ENCODE results near the gene CCDC57. TPM values are rescaled to one million over a fixed set of nuclear protein-coding genes. Genes with fewer than 3 reads are reported as not detected.

The CCDC57 gene
- total and polyA plus RNA-seq, 3 experiments from 2014 or later: 39.2 to 77.6 (median 69.8) TPM

- Histone ChIP-seq H3K4me1 (ENCODE audit: insufficient read depth, low read length) (no peaks in the 10 kb centered on the region), H3K27me3 (ENCODE audit: insufficient read depth, low read length, poor library complexity, severe bottlenecking) (no peaks in the 10 kb centered on the region), H3K27ac (ENCODE audit: low read depth, low read length) (no peak overlapping the region), H3K36me3 (ENCODE audit: insufficient read depth, low read length) (no peaks in the 10 kb centered on the region), H3K9me3 (ENCODE audit: low read length) (no peaks in the 10 kb centered on the region), H3K4me3 (ENCODE audit: low read length) (no peak overlapping the region)
- H3K4me1 Mint-ChIP-seq: no peaks in the 10 kb centered on the region
- no peaks in the 10 kb centered on the region for H3K27me3 Mint-ChIP-seq
- H3K4me3 Mint-ChIP-seq: no peak overlapping the region
- POLR2A ChIA-PET: no interaction called here
- H3K27ac Mint-ChIP-seq: no peak overlapping the region
- H3K36me3 Mint-ChIP-seq: peaks cover 0 to 3% (median 2%) of the 10 kb centered on the region in 3 donors
- no peak for DNase-seq
- H3K9me3 Mint-ChIP-seq: no peaks in the 10 kb centered on the region
- CTCF ChIA-PET: no interaction called here
These were observed 139.2 kb downstream of the CCDC57 start for GRCh38 chr17:82073446-82073845.

- Histone ChIP-seq H3K27ac (ENCODE audit: low read depth, low read length) (no peak overlapping the region), H3K9me3 (ENCODE audit: low read length) (no peaks in the 10 kb centered on the region), H3K4me3 (ENCODE audit: low read length) (no peak overlapping the region), H3K27me3 (ENCODE audit: insufficient read depth, low read length, poor library complexity, severe bottlenecking) (no peaks in the 10 kb centered on the region), H3K36me3 (ENCODE audit: insufficient read depth, low read length) (no peaks in the 10 kb centered on the region), H3K4me1 (ENCODE audit: insufficient read depth, low read length) (no peaks in the 10 kb centered on the region)
- H3K36me3 Mint-ChIP-seq: no peaks in the 10 kb centered on the region
- no peaks in the 10 kb centered on the region for H3K4me1 Mint-ChIP-seq
- no peaks in the 10 kb centered on the region for H3K9me3 Mint-ChIP-seq
- ChIA-PET POLR2A (no interaction called here), CTCF (no interaction called here)
- H3K27me3 Mint-ChIP-seq: no peaks in the 10 kb centered on the region
- H3K27ac Mint-ChIP-seq: peak overlapping the region in 1 of 8 donors; percentile 30
- H3K4me3 Mint-ChIP-seq: peak overlapping the region in 1 of 7 donors; percentile 30
- DNase-seq: no peak
These were observed 139.8 kb downstream of the CCDC57 start for GRCh38 chr17:82072827-82073226.

GRCh38 chr17:82070611-82071010, 142.0 kb downstream of the CCDC57 start:
- no peak for DNase-seq

GRCh38 chr17:82065638-82066303, 146.9 kb downstream of the CCDC57 start, which contains the start of gene DUS1L:
Gene DUS1L, minus strand, starts transcription at chr17:82065804. Its CDS starts 745 bp downstream, at chr17:82065059.
- peak; percentile 54 to 75 (median 58) for DNase-seq
- POLR2A ChIA-PET: interaction anchor here (1.0 to 1.4 kb wide), 5 partner anchors 11 to 227 kb away, joined by 3 to 4 read pairs (median 3); partner anchors contain the start of genes DCXR, GPS1 and RFNG
- H3K9me3 Mint-ChIP-seq: no peaks in the 10 kb centered on the region
- Histone ChIP-seq H3K4me3 (ENCODE audit: low read length) (peak within 1 kb of the TSS; percentile 64), H3K4me1 (ENCODE audit: insufficient read depth, low read length) (peaks cover 27% of the 10 kb centered on the region), H3K27me3 (ENCODE audit: insufficient read depth, low read length, poor library complexity, severe bottlenecking) (no peaks in the 10 kb centered on the region), H3K9me3 (ENCODE audit: low read length) (no peaks in the 10 kb centered on the region), H3K27ac (ENCODE audit: low read depth, low read length) (peak within 1 kb of the TSS; percentile 67), H3K36me3 (ENCODE audit: insufficient read depth, low read length) (no peaks in the 10 kb centered on the region)
- H3K4me1 Mint-ChIP-seq: peaks cover 8 to 19% (median 11%) of the 10 kb centered on the region in 3 donors
- peaks cover 0 to 24% (median 0%) of the 10 kb centered on the region in 3 donors for H3K36me3 Mint-ChIP-seq
- peak within 1 kb of the TSS; percentile 72 to 92 (median 83) for H3K4me3 Mint-ChIP-seq
- CTCF ChIA-PET: interaction anchor here (0.9 to 1.5 kb wide), 4 partner anchors 26 to 60 kb away, joined by 3 to 7 read pairs (median 4); partner anchors contain the start of gene DCXR
- H3K27ac Mint-ChIP-seq: peak within 1 kb of the TSS; percentile 78 to 93 (median 90)
- H3K27me3 Mint-ChIP-seq: no peaks in the 10 kb centered on the region

More at GRCh38 chr17:82070611-82071010, 142.0 kb downstream of the CCDC57 start:
- H3K4me1 ChIP-seq (ENCODE audit: insufficient read depth, low read length): peaks cover 11% of the 10 kb centered on the region
- POLR2A ChIA-PET: no interaction called here
- H3K4me1 Mint-ChIP-seq: peaks cover 4 to 6% (median 6%) of the 10 kb centered on the region in 3 donors
- peak overlapping the region in 1 of 7 donors; percentile 45 for H3K4me3 Mint-ChIP-seq
- no peak overlapping the region for H3K27ac ChIP-seq (ENCODE audit: low read depth, low read length)
- no peaks in the 10 kb centered on the region for H3K27me3 ChIP-seq (ENCODE audit: insufficient read depth, low read length, poor library complexity, severe bottlenecking)
- H3K36me3 Mint-ChIP-seq: peaks cover 0 to 1% (median 0%) of the 10 kb centered on the region in 3 donors
- no peaks in the 10 kb centered on the region for H3K9me3 Mint-ChIP-seq
- no peaks in the 10 kb centered on the region for H3K36me3 ChIP-seq (ENCODE audit: insufficient read depth, low read length)
- CTCF ChIA-PET: no interaction called here
- H3K27ac Mint-ChIP-seq: no peak overlapping the region
- H3K4me3 ChIP-seq (ENCODE audit: low read length): no peak overlapping the region
- no peaks in the 10 kb centered on the region for H3K27me3 Mint-ChIP-seq
- H3K9me3 ChIP-seq (ENCODE audit: low read length): no peaks in the 10 kb centered on the region

- Histone ChIP-seq H3K27ac (ENCODE audit: low read depth, low read length) (peak overlapping the region; percentile 67), H3K36me3 (ENCODE audit: insufficient read depth, low read length) (no peaks in the 10 kb centered on the region), H3K4me3 (ENCODE audit: low read length) (peak overlapping the region; percentile 51), H3K27me3 (ENCODE audit: insufficient read depth, low read length, poor library complexity, severe bottlenecking) (no peaks in the 10 kb centered on the region), H3K9me3 (ENCODE audit: low read length) (no peaks in the 10 kb centered on the region), H3K4me1 (ENCODE audit: insufficient read depth, low read length) (peaks cover 27% of the 10 kb centered on the region)
- peak in 2 of 5 donors; percentile 24 to 61 for DNase-seq
- H3K4me3 Mint-ChIP-seq: peak overlapping the region in 6 of 7 donors; percentile 36 to 74 (median 68)
- H3K36me3 Mint-ChIP-seq: peaks cover 0 to 27% (median 0%) of the 10 kb centered on the region in 3 donors
- H3K27ac Mint-ChIP-seq: peak overlapping the region in 3 of 8 donors; percentile 14 to 78 (median 70)
- POLR2A ChIA-PET: interaction anchor here (1.0 to 1.4 kb wide), 4 partner anchors 13 to 227 kb away, joined by 3 to 4 read pairs (median 4); partner anchors contain the start of genes DCXR, GPS1 and RFNG
- CTCF ChIA-PET: interaction anchor here (1.4 to 1.6 kb wide), 2 partner anchors 27 to 34 kb away, joined by 3 read pairs; partner anchors contain the start of gene DCXR
- no peaks in the 10 kb centered on the region for H3K27me3 Mint-ChIP-seq
- no peaks in the 10 kb centered on the region for H3K9me3 Mint-ChIP-seq
- peaks cover 8 to 19% (median 11%) of the 10 kb centered on the region in 3 donors for H3K4me1 Mint-ChIP-seq
These were observed 147.4 kb downstream of the CCDC57 start for GRCh38 chr17:82065193-82065637.

GRCh38 chr17:82064433-82065192, 148.0 kb downstream of the CCDC57 start:
- Mint-ChIP-seq H3K27me3 (no peaks in the 10 kb centered on the region), H3K36me3 (peaks cover 0 to 33% (median 0%) of the 10 kb centered on the region in 3 donors), H3K9me3 (no peaks in the 10 kb centered on the region), H3K4me1 (peaks cover 8 to 19% (median 11%) of the 10 kb centered on the region in 3 donors), H3K4me3 (peak overlapping the region; percentile 64 to 89 (median 73)), H3K27ac (peak overlapping the region in 7 of 8 donors; percentile 40 to 87 (median 70))
- DNase-seq: no peak
- CTCF ChIA-PET: interaction anchor here (1.4 to 1.6 kb wide), 3 partner anchors 27 to 34 kb away, joined by 3 to 4 read pairs (median 3); partner anchors contain the start of gene DCXR
- peaks cover 27% of the 10 kb centered on the region for H3K4me1 ChIP-seq (ENCODE audit: insufficient read depth, low read length)
- H3K27ac ChIP-seq (ENCODE audit: low read depth, low read length): peak overlapping the region; percentile 67
- H3K9me3 ChIP-seq (ENCODE audit: low read length): no peaks in the 10 kb centered on the region
- POLR2A ChIA-PET: interaction anchor here (1.0 to 1.4 kb wide), 4 partner anchors 13 to 228 kb away, joined by 3 to 4 read pairs (median 4); partner anchors contain the start of genes DCXR, GPS1 and RFNG
- H3K36me3 ChIP-seq (ENCODE audit: insufficient read depth, low read length): no peaks in the 10 kb centered on the region
- no peaks in the 10 kb centered on the region for H3K27me3 ChIP-seq (ENCODE audit: insufficient read depth, low read length, poor library complexity, severe bottlenecking)
- peak overlapping the region; percentile 51 for H3K4me3 ChIP-seq (ENCODE audit: low read length)

- H3K36me3 ChIP-seq (ENCODE audit: insufficient read depth, low read length): no peaks in the 10 kb centered on the region
- H3K27me3 ChIP-seq (ENCODE audit: insufficient read depth, low read length, poor library complexity, severe bottlenecking): no peaks in the 10 kb centered on the region
- Mint-ChIP-seq H3K27ac (peak overlapping the region in 6 of 8 donors; percentile 40 to 87 (median 66)), H3K9me3 (no peaks in the 10 kb centered on the region), H3K4me1 (peaks cover 8 to 19% (median 11%) of the 10 kb centered on the region in 3 donors), H3K27me3 (no peaks in the 10 kb centered on the region), H3K36me3 (peaks cover 0 to 38% (median 0%) of the 10 kb centered on the region in 3 donors), H3K4me3 (peak overlapping the region; percentile 64 to 89 (median 73))
- ChIA-PET POLR2A (no interaction called here), CTCF (interaction anchor here (1.6 kb wide), 2 partner anchors 26 to 33 kb away, joined by 3 to 4 read pairs; partner anchors contain the start of gene DCXR)
- H3K9me3 ChIP-seq (ENCODE audit: low read length): no peaks in the 10 kb centered on the region
- no peak overlapping the region for H3K27ac ChIP-seq (ENCODE audit: low read depth, low read length)
- H3K4me3 ChIP-seq (ENCODE audit: low read length): no peak overlapping the region
- peaks cover 27% of the 10 kb centered on the region for H3K4me1 ChIP-seq (ENCODE audit: insufficient read depth, low read length)
- DNase-seq: no peak
These were observed 148.9 kb downstream of the CCDC57 start for GRCh38 chr17:82063424-82064415.

Data from CD8-positive, alpha-beta memory T cell (primary cell).